Measurements from ENCODE around the gene PDE10A.
"Not testable (repeated sequence)": the region's sequence is repeated elsewhere in the genome, so short reads cannot be mapped to it uniquely, and the experiment has no call there.

The PDE10A gene

DNA sequence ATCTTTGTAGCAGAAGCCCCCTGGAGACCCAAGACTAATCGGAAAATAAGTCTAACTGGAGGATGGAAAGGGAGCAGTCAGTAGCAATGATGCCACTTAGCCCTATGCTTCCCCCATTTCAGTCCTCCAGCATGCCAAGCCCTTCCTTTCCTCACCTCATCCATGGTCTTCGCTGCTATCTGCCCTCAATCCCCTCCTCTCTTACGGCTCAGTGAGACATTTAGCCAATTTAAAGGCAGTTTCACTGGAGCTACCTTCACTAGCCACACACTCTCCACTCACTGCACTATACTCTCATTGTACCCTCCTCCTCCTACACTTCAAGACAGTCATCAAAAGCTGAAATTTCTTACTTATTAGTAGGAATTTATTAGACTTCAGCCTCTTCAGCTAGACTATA lies 111.2 kb downstream of the PDE10A start:
- DNase-seq (ENCODE audit: low read depth, low spot score) = no peak

DNA sequence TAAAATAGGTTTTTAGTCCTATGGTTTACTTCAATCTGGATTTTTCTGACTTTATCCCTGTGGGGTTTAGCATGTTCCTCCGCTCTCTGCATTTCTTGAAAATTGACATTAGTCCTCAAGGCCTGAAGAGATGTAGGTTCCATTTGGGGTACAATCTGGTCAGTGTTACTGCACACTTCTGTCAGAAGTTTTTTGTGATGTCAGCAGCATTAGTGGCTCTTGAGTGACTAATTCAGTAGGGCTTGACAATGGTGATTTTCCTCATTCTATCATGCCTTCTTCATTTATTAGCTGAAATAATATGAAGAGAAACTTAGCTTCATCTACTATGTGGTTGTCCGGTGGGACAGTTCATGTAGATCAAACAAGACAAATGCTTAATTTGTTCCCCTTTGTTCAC lies 114.6 kb downstream of the PDE10A start:
- no peak for DNase-seq (ENCODE audit: low read depth, low spot score)

DNA sequence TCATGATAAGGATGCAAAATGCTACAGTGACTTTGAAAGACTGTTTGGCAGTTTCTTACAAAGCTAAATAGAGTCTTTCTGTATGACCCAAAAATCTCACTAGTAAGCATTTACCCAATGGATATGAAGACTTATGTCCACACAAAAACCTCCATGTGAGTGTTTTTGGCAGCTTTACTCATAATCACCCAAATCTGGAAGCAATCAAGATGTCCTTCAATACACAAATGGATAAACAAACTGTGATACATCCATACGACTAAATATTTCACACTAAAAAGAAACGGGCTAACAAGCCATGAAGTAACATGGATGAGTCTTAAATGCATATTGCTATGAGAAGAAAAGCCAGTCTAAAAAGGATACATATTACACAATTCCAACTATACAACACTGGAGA lies 117.2 kb downstream of the PDE10A start:
- DNase-seq (ENCODE audit: low read depth, low spot score) = no peak

DNA sequence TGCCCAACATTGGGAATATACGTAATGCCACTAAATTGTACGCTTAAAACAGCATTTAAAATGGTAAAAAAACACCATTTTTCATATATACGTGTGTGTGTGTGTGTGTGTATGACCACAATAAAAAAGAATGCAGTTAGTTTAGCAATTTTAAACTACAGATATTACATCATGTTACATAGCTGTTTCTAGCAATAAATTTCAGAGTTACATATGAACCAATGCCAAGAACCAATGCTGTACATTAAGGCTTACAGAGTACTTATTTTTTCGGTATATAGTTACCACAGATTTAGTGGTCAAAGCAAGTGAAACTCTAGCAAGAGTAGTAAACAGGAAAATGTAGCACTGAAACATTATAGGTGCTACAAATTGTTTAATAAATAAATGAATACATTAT lies 119.3 kb downstream of the PDE10A start:
- DNase-seq (ENCODE audit: low read depth, low spot score) = no peak

DNA sequence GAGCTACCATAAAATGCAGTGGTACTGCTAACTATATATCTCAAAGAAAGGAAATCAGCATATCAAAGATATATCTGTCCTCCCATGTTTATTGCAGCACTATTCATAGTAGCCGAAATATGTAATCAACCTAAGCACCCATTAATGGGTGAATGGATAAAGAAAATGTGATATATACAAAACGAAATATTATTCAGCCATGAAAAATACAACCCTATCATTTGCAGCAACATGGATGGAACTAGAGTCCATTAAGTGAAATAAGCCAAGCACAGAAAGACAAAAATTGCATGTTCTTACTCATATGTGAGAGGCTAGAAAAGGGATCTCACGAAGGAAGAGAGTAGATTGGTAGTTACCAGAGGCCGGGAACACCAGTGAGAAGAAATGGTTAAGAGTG lies 126.1 kb downstream of the PDE10A start:
- no peak for DNase-seq (ENCODE audit: low read depth, low spot score)

DNA sequence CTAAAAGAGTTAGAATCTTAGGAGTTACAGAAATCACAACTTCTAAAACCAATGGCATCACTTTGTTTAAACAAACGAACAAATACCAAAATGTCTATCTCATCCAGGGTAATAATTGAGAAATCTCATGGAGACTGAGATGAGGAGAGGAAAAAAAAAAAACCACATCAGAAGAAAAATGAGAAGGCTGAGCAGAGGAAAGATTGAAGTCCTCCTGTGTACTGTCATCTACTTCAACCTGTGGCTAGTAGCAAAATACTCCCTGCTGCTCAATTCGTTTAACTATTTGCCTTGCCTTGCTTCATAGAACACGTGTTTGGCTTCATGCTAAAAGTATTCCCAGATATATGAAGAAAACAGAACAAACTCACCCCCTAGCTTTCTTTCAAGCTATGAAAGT lies 143.7 kb downstream of the PDE10A start:
- no peak for DNase-seq (ENCODE audit: low read depth, low spot score)

DNA sequence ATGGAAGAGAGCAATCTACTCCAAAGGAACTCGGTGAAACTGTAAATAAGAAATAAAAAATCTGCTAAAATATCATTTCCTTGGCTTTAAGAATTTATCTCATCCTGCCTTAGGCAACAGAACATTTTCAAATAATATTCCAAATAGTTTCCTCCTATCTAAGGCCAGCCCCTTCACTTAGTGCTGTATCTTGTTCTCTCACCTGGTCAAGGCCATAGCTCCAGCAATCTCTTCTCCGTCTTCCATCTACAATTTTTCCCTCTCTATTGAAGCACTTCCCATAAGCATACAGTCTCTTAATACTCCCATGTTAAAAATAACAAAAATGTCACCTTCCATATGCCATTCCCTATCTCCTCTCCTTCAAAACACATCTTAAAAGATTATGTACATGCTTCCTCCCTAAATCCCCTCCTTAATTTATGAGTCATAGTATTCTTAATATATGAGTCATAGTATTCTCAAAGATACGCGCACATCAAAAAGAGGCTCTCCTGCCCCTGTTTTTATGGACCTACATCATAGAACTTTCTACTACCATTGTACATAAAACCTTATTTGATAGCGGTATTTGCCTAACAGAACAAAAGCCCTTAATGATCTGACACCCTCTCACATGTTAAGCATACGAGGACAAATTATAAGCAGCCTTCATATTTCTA lies 146.9 kb downstream of the PDE10A start:
- DNase-seq (ENCODE audit: low read depth, low spot score) = no peak

DNA sequence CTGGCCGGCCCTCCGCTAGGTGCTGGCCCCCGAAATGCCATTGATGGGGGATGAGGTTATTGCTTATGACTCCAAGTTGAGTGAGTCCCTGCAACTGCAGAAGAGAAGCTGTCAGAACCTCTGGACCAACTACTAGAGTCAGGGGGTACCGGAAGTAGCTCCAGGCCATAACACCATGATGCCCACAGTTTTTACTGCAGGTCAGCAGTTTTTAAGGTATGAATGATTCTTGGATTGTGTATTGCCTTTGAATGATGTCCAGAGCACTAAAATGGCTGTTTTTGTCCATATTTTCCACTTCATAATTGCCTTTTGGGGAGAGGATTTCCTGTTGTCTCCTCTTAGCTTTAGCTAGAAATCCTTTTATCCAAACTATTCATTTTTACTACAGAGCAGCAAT lies 148.4 kb downstream of the PDE10A start:
- no peak for DNase-seq (ENCODE audit: low read depth, low spot score)

DNA sequence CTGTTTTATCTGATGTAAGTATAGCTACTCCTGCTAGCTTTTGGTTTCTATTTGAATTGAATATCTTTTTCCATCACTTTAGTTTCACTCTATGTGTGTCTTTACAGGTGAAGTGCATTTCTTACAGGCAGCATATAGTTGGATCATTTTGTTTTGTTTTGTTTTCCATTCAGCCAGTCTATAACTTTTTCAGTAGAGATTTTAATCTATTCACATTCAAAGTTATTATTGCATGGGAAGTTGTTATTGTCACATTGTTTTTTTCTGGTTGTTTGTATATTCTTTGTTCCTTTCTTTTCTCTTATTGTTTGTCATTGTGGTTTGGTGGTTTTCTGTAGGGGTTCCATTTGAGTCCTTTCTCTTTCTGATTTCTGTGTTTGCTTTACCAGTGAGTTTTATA lies 151.2 kb downstream of the PDE10A start:
- DNase-seq (ENCODE audit: low read depth, low spot score) = no peak

DNA sequence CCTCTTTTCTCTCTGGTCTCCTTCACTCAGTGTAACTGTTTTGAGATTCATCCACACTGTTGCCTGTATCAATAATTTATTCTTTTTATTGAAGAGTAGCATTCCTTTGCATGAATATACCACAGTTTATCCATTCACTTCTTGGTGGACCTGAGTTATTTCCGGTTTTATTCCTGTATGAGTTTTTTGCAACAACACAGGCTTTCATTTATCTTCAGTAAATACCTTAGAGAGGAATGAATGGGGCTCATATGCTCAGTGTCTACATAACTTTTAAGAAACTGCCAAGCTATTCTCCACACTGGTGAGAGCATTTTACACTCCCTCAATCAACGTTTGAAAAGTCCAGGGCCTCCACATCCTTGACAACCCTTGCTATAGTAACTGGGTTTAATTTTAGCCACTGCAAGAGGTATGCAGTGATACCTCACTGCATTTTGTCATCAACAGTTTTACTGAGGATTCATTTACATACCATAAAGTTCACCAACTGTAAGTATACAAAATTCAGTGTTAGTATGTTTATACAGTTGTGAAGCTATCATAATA lies 154.6 kb downstream of the PDE10A start:
- DNase-seq (ENCODE audit: low read depth, low spot score) = no peak

DNA sequence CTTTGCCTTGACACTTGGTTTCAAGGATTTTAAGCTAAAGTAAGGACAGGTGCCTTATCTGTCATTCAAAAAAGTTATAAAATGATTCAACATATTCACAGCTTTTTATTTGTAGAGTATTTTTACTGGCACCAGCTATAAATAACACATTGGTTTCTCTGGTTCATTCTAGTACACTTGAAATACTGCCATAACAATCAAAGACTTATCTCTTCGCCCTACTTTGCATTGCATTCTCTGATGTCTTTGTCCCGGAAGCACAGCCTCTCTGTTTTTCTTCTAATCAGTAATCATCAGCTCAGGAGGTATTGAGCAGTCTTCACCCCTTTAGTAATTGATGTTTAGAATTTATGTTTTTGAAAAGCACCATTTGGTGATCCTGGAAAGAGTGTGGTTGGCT lies 156.4 kb downstream of the PDE10A start:
- no peak for DNase-seq (ENCODE audit: low read depth, low spot score)

DNA sequence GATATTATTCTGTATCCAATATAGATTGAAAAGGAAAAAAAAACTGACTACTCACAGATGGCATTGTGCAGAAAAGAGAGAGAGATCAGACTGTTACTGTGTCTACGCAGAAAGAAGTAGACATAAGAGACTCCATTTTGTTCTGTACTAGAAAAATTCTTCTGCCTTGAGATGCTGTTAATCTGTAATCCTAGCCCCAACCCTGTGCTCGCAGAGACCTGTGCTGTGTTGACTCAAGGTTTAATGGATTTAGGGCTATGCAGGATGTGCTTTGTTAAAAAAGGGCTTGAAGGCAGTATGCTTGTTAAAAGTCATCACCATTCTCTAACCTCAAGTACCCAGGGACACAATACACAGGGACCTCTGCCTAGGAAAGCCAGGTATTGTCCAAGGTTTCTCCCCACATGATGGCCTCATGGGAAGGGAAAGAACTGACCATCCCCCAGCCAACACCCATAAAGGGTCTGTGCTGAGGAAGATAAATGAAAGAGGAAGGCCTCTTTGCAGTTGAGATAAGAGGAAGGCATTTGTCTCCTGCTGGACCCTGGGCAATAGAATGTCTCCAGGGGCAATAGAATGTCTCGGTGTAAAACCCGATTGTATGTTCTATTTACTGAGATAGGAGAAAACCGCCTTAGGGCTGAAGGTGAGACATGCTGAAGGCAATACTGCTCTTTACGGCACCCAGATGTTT lies 162.7 kb downstream of the PDE10A start:
- DNase-seq (ENCODE audit: low read depth, low spot score) = not testable (repeated sequence)

DNA sequence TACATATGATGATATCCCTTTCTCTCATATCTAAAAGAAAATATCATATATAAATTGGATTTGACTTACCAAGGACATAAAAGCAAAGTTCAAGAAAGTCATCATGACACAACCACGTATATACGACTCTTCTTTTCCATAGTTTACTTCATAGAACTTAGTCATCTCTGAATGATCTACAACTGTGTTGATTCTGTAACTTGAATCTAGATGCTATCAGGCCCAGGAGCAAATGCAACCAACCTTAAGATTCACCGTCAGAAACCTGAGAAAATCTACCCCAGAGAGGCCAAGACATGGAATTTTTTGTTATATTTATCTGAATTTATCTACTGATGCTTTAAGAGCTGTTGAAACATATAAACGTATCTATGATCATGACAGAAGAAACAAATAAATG lies 165.6 kb downstream of the PDE10A start:
- DNase-seq (ENCODE audit: low read depth, low spot score) = no peak

DNA sequence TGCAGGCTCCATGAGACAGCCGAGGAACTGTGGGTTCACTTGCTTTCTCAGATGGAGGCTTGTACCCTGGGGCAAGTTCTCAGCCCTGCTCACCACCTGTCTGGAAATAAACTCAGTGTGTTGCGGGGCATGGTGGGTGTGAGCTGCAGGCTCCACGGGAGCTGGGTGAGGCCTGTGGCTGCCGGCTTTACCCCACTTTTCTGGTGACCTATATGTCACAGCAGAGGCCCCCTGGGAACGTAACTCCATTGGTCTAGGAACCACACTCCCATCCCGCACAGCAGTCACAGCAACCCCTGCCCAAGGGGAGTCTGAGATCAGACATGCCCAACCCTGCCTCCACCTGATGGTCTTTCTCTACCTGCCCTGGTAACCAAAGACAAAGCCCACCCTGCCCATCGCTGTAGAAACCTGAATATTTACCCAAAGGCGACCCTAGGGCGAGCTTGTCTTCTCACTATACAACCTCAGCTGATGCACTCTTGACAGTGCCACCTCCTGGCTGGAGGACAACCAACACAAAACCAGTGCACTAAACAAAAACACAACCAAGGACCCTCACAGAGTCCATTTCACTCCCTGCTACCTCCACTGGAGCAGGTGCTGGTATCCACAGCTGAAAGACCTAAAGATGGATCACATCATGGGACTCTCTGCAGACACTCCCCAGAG lies 174.3 kb downstream of the PDE10A start:
- no peak for DNase-seq (ENCODE audit: low read depth, low spot score)

DNA sequence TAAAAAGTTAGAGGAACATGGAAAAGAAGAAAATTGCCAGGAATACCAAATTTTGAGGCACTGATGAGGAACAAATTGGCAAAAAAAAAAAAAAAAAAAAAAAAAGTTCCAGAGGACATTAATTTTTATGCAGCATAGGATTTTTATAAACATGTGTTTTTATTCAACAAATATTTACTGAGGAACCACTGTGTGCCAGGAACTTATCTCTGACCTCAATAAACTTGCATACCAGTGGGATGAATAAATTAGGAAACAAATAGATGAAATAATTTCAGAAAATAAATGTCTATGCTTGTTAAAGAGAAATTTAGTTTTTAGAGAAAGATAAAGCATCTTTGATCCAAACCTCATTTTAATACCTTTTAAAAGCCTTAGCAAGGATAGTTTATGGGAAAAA lies 175.1 kb downstream of the PDE10A start:
- no peak for DNase-seq (ENCODE audit: low read depth, low spot score)

DNA sequence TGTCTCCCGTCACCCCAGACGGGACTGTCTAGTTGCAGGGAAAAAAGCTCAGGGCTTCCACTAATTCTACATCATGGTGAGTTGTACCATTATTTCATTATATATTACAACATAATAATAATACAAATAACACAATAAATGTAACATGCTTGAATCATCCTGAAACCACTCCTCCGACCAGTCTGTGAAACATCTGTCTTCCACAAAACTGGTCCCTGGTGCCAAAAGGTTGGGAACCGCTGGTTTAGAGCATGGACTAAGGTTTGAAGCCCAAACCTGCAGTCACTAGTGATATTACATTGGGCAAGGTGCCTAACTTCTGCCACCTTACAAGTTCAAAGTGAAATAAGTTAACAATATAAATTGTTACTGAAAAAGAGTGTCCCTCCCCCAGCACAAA lies 175.7 kb downstream of the PDE10A start:
- no peak for DNase-seq (ENCODE audit: low read depth, low spot score)

DNA sequence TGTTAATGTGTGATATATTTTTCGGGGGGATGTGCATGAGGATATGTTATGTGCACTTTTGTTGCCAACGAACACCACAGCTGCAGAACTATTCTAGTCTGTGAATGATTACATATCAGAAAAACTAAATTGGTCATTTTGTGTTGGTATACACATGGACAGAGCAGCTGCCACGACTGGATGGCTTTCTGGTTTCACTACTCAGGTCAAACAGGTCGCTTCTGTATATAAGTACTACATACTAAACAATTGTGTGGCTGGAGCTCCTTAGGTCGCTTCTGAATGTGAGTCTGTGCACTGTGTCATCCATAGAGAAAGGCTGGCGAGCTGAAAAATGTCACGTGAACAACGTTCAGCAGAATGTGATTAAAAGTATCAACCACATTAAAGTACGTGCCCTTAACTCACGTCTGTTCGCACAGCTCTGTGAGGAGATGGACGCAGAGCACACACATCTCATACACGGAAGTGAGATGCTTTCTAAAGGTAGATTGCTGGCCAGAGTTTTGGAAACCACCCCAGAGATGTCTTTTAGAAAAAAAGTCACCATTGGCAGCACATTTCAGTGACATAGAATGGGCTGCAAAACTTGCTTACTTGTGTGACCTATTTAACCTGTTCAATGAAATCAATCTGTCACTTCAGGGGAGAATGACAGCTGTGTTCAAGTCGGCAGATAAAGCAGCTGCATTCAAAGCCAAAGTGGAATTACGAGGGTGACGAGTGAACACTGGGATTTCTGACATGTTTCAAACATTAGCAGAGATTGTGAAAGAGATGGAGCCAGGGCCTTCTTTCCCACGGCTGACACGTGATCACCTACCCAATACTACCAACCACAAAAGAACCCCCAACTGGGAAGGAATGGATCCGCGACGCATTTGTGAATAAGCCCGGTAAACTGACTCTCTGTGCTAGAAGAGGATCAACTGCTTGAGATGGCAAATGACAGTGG lies 176.6 kb downstream of the PDE10A start:
- DNase-seq (ENCODE audit: low read depth, low spot score) = no peak

DNA sequence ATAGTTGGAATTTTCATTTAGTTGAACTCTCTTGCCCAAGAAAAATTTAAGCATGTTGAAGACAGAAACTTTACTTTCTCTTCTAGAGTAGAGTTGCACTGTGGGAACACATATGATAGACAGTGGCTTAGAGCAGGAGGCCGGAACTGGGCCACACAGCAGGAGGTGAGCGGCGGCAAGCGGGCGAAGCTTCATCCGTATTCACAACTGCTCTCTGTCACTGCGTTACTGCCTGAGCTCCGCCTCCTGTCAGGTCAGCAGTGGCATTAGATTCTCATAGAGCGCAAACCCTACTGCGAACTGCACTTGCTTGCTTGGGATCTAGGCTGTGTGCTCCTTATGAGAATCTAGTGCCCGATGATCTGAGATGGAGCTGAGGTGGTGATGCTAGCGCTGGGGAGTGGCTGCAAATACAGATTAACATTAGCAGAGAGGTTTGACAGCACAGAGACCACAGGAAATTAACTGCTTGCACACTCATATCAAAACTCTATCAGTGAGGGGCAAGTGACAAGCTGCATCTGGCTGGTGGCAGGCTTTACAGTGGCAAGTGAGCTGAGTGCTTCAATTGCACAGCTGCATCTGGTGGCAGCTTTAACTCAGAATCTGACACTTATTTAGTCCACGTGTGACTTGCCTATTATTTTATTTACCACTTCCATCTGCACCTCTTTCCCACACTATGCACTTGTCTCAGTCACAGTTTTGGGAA lies 178.7 kb downstream of the PDE10A start:
- no peak for DNase-seq (ENCODE audit: low read depth, low spot score)

DNA sequence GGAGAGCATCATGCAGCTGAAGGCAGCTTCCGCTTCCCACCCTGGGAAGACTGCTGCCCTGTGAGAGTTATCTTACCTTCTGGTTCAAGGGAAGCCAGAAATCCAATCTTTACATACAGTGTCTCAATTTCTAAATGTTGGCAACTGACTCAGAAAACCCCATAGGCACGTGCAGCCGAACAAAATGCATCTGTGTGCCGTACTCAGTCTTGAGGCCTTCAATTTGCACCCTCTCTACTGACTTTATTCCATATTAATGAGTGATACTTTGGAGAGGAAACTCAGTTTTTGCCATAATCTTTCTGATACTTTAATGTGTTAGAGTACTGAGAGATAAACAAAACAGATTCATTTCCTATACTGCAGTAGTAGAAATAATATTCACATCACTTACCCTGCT lies 181.1 kb downstream of the PDE10A start:
- DNase-seq (ENCODE audit: low read depth, low spot score) = no peak

DNA sequence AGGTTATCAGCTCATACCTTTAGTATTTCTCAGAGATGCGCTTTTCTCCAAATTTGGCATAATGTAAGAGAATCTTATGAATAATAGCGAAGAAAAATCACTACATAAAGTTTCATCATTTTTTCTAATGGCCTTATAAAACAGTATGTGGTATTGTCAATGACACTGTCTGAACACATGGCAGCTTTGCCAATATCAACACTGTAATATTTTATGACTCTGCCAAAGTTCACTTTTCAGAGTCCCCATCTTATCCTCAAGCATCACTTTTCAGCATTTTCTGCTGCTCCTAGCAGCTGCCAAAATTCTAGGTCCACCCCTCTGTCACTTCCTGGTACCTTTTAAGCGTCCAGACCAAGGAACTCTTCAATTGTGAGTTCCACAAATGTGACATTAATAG lies 182.1 kb downstream of the PDE10A start:
- DNase-seq (ENCODE audit: low read depth, low spot score) = no peak

DNA sequence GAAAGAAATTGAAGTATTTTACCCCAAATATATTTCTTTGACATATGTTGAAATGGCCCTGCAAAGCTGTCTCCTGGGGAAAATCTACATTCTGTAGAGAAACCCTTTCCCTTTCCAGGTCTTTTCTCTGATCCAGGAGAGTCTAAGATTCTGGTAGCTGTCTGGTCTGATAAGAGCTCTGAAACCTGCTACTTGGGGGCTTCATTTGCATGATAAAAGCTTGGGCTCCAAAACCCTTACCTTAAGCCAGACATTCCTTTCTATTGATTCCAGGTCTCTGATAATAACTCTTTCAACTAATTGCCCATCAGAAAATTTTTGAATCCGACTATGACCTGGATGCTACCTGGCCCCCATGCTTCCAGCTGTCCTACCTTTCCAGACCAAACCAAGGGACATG lies 184.5 kb downstream of the PDE10A start:
- no peak for DNase-seq (ENCODE audit: low read depth, low spot score)

Data from activated naive CD8-positive, alpha-beta T cell treated with anti-CD3 and anti-CD28 coated beads, Interleukin-2, amount 50 U/mL, for 16 hours (primary cell).